ENCODE data around the gene LGR4.

The LGR4 gene

GRCh38 chr11:27466363-27466762, 6.2 kb downstream of the LGR4 start:
- no peak overlapping the region for H3K4me3 ChIP-seq (ENCODE audit: low read depth, low read length)
- no peak for TF ChIP-seq CTCF (IDR thresholded peaks at IDR 0.05; ENCODE audit: low read depth, low read length)

- H3K4me3 ChIP-seq (ENCODE audit: low read depth, low read length): no peak overlapping the region
- no peak for TF ChIP-seq CTCF (IDR thresholded peaks at IDR 0.05; ENCODE audit: low read depth, low read length)
Observed at GRCh38 chr11:27465629-27466028, 7.0 kb downstream of the LGR4 start.

DNA sequence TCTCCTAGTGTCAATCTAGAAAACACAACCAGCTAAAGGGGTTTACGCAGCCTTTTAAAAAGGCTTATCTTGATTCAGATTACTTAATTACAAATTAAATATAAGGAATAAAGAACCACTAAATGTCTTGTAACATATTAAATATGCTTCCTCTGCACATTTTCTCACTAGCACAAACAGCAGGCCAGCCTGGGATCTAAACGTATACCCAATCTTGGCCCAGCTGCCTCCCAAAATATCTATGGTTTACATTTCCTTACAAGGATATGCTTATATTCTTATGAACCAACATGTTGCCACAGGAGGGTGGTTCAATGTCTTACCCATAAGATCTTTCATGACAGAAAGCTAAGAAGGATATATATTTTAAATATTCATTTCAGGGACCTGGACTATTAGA, 7.7 kb downstream of the LGR4 start:
- TF ChIP-seq CTCF (IDR thresholded peaks at IDR 0.05; ENCODE audit: low read depth, low read length): no peak
- no peak overlapping the region for H3K4me3 ChIP-seq (ENCODE audit: low read depth, low read length)

- no peak for TF ChIP-seq CTCF (IDR thresholded peaks at IDR 0.05; ENCODE audit: low read depth, low read length)
- H3K4me3 ChIP-seq (ENCODE audit: low read depth, low read length): no peak overlapping the region
Observed at GRCh38 chr11:27464289-27464696, 8.3 kb downstream of the LGR4 start.

- no peak overlapping the region for H3K4me3 ChIP-seq (ENCODE audit: low read depth, low read length)
- no peak for TF ChIP-seq CTCF (IDR thresholded peaks at IDR 0.05; ENCODE audit: low read depth, low read length)
Observed at GRCh38 chr11:27462543-27462942, 10.0 kb downstream of the LGR4 start.

- TF ChIP-seq CTCF (IDR thresholded peaks at IDR 0.05; ENCODE audit: low read depth, low read length): no peak
- H3K4me3 ChIP-seq (ENCODE audit: low read depth, low read length): no peak overlapping the region
Observed at GRCh38 chr11:27460158-27460978, 12.2 kb downstream of the LGR4 start.

DNA sequence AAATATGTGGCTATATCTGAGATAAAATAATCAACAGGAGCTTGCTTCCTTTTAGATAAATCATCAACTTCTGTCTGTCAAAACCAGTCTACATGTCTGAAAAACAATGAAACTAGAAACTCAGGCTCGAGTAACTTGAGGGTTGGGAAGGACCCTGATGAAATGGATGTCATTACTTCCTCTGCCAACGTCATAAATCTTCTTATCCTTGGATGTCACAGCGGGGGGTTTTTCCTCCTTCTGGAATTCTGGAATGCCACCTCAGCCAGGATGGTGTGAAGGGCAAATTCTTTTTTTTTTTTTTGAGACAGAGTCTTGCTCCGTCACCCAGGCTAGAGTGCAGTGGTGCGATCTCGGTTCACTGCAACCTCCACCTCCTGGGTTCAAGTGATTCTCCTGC, 13.4 kb downstream of the LGR4 start:
- H3K4me3 ChIP-seq (ENCODE audit: low read depth, low read length): no peak overlapping the region
- TF ChIP-seq CTCF (IDR thresholded peaks at IDR 0.05; ENCODE audit: low read depth, low read length): no peak

Data from WI38 (cell line).